ENCODE measurements around the gene TSPEAR.

- TF ChIP-seq FOXM1 (IDR thresholded peaks at IDR 0.05; ENCODE audit: borderline replicate concordance) (no peak), FOXK2 (IDR thresholded peaks at IDR 0.05) (no peak), CTBP1 (IDR thresholded peaks at IDR 0.05; ENCODE audit: borderline replicate concordance) (no peak), LEF1 (IDR thresholded peaks at IDR 0.05; ENCODE audit: borderline replicate concordance) (no peak), SP1 (IDR thresholded peaks at IDR 0.05) (no peak), BHLHE40 (IDR thresholded peaks at IDR 0.05; ENCODE audit: borderline replicate concordance) (no peak), HDGF (IDR thresholded peaks at IDR 0.05; ENCODE audit: borderline replicate concordance) (no peak), SUZ12 (IDR thresholded peaks at IDR 0.05) (no peak), ARNT (IDR thresholded peaks at IDR 0.05) (no peak), L3MBTL2 (conservative IDR thresholded peaks at IDR 0.05) (no peak), ZNF384 (IDR thresholded peaks at IDR 0.05) (no peak), FOXA1 (IDR thresholded peaks at IDR 0.05) (no peak), TARDBP (IDR thresholded peaks at IDR 0.05) (no peak)
Observed at GRCh38 chr21:44503901-44504399, 207.4 kb downstream of the TSPEAR start.

Measured in HEK293T (cell line).